Measurements from ENCODE around the gene GIPC1. TPM values are rescaled to one million over a fixed set of nuclear protein-coding genes. Genes with fewer than 3 reads are reported as not detected.

The GIPC1 gene
- total and polyA plus RNA-seq, 9 of the 15 experiments (the other 6 are each of a cell fraction or from before 2014, with no cell fraction given): 0.49 to 54.7 (median 24.8) TPM

DNA sequence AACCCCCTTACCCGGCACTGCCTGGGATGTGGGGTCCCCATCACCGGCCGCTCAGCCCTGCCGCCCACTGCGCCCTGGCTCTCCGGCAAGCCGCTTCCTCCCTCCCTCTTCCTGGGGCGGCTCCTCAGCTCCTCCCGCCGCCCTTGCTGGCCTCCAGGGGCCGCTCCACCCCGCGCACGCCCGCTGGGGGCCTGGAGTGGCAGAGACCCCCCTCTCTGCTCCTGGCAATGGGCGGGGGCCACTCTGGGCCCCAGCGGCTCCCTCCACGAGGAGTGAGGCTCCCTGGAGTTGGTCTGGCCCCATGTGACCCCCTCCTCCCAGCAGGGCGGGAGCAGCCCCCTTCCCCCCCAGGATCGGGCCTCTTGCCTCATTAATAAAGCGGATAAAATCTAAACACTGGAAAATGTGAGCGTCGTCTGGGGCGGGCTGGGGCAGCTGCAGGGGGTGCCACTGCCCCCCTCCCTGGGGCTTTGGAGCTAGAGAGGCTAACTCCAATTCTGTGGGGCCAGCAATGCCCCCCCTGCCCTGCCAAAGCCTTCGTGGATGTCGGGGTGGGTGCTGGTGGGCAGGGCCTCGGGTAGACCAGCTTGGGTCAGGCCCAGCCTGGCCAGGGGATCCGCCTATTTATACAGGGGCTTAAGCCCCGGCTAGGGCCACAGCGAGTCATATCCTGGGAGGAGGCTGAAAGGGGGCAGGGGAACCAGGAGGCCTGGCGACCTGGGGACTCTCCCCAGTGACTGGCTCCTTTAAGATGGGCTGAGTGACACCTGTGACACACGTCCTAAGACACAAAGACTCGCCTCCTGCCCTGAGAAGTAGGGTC is 20.5 kb downstream of the GIPC1 start, which contains the start of gene PTGER1 (continued):
- TF ChIP-seq, protein P1, sequence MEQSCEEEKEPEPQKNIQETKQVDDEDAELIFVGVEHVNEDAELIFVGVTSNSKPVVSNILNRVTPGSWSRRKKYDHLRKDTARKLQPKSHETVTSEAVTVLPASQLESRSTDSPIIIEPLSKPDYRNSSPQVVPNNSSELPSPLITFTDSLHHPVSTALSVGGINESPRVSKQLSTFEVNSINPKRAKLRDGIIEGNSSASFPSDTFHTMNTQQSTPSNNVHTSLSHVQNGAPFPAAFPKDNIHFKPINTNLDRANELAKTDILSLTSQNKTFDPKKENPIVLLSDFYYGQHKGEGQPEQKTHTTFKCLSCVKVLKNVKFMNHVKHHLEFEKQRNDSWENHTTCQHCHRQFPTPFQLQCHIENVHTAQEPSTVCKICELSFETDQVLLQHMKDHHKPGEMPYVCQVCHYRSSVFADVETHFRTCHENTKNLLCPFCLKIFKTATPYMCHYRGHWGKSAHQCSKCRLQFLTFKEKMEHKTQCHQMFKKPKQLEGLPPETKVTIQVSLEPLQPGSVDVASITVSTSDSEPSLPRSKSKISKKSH (CRISPR knock-in tag; IDR thresholded peaks at IDR 0.05): no peak
- no peak for TF ChIP-seq STAG1 (CRISPR knock-in tag; IDR thresholded peaks at IDR 0.05; ENCODE audit: borderline replicate concordance)
- TF ChIP-seq CBX8 (IDR thresholded peaks at IDR 0.05; ENCODE audit: borderline replicate concordance, extremely low read depth, low read depth, low read length, poor library complexity, severe bottlenecking): no peak
- TF ChIP-seq, protein P2, sequence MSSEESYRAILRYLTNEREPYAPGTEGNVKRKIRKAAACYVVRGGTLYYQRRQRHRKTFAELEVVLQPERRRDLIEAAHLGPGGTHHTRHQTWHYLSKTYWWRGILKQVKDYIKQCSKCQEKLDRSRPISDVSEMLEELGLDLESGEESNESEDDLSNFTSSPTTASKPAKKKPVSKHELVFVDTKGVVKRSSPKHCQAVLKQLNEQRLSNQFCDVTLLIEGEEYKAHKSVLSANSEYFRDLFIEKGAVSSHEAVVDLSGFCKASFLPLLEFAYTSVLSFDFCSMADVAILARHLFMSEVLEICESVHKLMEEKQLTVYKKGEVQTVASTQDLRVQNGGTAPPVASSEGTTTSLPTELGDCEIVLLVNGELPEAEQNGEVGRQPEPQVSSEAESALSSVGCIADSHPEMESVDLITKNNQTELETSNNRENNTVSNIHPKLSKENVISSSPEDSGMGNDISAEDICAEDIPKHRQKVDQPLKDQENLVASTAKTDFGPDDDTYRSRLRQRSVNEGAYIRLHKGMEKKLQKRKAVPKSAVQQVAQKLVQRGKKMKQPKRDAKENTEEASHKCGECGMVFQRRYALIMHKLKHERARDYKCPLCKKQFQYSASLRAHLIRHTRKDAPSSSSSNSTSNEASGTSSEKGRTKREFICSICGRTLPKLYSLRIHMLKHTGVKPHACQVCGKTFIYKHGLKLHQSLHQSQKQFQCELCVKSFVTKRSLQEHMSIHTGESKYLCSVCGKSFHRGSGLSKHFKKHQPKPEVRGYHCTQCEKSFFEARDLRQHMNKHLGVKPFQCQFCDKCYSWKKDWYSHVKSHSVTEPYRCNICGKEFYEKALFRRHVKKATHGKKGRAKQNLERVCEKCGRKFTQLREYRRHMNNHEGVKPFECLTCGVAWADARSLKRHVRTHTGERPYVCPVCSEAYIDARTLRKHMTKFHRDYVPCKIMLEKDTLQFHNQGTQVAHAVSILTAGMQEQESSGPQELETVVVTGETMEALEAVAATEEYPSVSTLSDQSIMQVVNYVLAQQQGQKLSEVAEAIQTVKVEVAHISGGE (CRISPR knock-in tag; IDR thresholded peaks at IDR 0.05): no peak
- TF ChIP-seq KLF10 (CRISPR knock-in tag; IDR thresholded peaks at IDR 0.05): no peak
- peak; percentile 81 to 84 for TF ChIP-seq NRF1 (conservative IDR thresholded peaks at IDR 0.05 in 1 of 2, IDR thresholded peaks at IDR 0.05 in 1 of 2)
- TF ChIP-seq MTA3 (IDR thresholded peaks at IDR 0.05; ENCODE audit: borderline replicate concordance): peak; percentile 47; the same call in 1 of the 2 replicates
- TF ChIP-seq ZFX (CRISPR knock-in tag; IDR thresholded peaks at IDR 0.05): peak; percentile 38
- TF ChIP-seq, protein P3, sequence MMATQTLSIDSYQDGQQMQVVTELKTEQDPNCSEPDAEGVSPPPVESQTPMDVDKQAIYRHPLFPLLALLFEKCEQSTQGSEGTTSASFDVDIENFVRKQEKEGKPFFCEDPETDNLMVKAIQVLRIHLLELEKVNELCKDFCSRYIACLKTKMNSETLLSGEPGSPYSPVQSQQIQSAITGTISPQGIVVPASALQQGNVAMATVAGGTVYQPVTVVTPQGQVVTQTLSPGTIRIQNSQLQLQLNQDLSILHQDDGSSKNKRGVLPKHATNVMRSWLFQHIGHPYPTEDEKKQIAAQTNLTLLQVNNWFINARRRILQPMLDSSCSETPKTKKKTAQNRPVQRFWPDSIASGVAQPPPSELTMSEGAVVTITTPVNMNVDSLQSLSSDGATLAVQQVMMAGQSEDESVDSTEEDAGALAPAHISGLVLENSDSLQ (IDR thresholded peaks at IDR 0.05): peak; percentile 83
- TF ChIP-seq, protein P4, sequence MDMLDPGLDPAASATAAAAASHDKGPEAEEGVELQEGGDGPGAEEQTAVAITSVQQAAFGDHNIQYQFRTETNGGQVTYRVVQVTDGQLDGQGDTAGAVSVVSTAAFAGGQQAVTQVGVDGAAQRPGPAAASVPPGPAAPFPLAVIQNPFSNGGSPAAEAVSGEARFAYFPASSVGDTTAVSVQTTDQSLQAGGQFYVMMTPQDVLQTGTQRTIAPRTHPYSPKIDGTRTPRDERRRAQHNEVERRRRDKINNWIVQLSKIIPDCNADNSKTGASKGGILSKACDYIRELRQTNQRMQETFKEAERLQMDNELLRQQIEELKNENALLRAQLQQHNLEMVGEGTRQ (CRISPR knock-in tag; IDR thresholded peaks at IDR 0.05): 0 out of 2 replicates have a peak, but pooled peaks have one; percentile 5
- no peak for TF ChIP-seq CBX2 (IDR thresholded peaks at IDR 0.05; ENCODE audit: insufficient read depth, low read length, poor library complexity, severe bottlenecking)
- TF ChIP-seq, protein P5, sequence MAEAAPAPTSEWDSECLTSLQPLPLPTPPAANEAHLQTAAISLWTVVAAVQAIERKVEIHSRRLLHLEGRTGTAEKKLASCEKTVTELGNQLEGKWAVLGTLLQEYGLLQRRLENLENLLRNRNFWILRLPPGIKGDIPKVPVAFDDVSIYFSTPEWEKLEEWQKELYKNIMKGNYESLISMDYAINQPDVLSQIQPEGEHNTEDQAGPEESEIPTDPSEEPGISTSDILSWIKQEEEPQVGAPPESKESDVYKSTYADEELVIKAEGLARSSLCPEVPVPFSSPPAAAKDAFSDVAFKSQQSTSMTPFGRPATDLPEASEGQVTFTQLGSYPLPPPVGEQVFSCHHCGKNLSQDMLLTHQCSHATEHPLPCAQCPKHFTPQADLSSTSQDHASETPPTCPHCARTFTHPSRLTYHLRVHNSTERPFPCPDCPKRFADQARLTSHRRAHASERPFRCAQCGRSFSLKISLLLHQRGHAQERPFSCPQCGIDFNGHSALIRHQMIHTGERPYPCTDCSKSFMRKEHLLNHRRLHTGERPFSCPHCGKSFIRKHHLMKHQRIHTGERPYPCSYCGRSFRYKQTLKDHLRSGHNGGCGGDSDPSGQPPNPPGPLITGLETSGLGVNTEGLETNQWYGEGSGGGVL (CRISPR knock-in tag; IDR thresholded peaks at IDR 0.05): no peak
- TF ChIP-seq ZNF384 (IDR thresholded peaks at IDR 0.05; ENCODE audit: low read depth, low read length): 0 out of 2 replicates have a peak, but pooled peaks have one; percentile 6
- TF ChIP-seq MYC (IDR thresholded peaks at IDR 0.05; ENCODE audit: low read depth, low read length): 0 out of 2 replicates have a peak, but pooled peaks have one; percentile 38
- TF ChIP-seq MYC (CRISPR knock-in tag; IDR thresholded peaks at IDR 0.05; ENCODE audit: borderline replicate concordance, low read depth): no peak
- TF ChIP-seq ETV5 (CRISPR knock-in tag; IDR thresholded peaks at IDR 0.05; ENCODE audit: low read depth): peak; percentile 19; the same call in 1 of the 2 replicates

Data from K562 (cell line).